ENCODE data around the gene HS3ST5. TPM values are rescaled to one million over a fixed set of nuclear protein-coding genes. Genes with fewer than 3 reads are reported as not detected.
"Not testable (repeated sequence)": the region's sequence is repeated elsewhere in the genome, so short reads cannot be mapped to it uniquely, and the experiment has no call there.

HS3ST5 gene
- polyA plus RNA-seq, 3 donors, result not detected

DNA sequence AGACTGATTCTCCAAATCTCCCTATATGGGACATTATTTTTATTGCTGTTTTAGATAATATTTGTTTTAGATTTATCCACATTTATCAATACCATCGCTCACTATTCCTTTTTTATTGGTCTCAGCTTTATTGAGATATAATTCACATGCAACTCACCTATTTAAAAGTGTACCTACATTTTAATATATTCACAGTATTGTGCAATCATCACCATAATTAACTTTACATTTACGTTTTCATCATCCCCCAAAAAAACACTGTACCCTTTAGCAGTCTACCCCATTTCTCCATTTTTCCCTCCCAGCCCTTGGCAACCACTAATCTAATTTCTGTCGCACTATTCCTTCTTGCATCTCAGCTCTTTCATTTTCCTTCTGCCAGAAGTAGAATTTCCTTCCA, 261.1 kb downstream of the HS3ST5 start:
- Histone ChIP-seq H3K36me3 (replicated peaks in 1 of 2; ENCODE audit: control insufficient read depth in 1 of 2, insufficient read depth in 2 of 2, low read length in 2 of 2) (no peaks in the 10 kb centered on the region), H3K4me3 (replicated peaks in 1 of 3; ENCODE audit: low read depth in 2 of 3, low read length in 3 of 3) (no peak overlapping the region), H4K20me1 (ENCODE audit: insufficient read depth, low read length) (no peaks in the 10 kb centered on the region), H2AFZ (ENCODE audit: insufficient read depth, low read depth, low read length, poor library complexity, severe bottlenecking) (no peak overlapping the region), H3K4me2 (replicated peaks; ENCODE audit: extremely low read depth, low read length, poor library complexity, severe bottlenecking) (no peak overlapping the region), H3K4me1 (ENCODE audit: control insufficient read depth in 1 of 2, insufficient read depth in 2 of 2, low read length in 2 of 2) (no peaks in the 10 kb centered on the region), H3K9me3 (replicated peaks in 1 of 2; ENCODE audit: control insufficient read depth in 1 of 2, insufficient read depth in 1 of 2, low read length in 2 of 2) (no peaks in the 10 kb centered on the region), H3K27me3 (ENCODE audit: control insufficient read depth in 2 of 2, insufficient read depth in 2 of 2, low read length in 2 of 2) (no peaks in the 10 kb centered on the region), H3K79me2 (ENCODE audit: insufficient read depth, low read length) (no peaks in the 10 kb centered on the region), H3K27ac (ENCODE audit: low read depth in 1 of 2, low read length in 2 of 2) (no peak overlapping the region), H3K9ac (ENCODE audit: insufficient read depth, low read length, poor library complexity, severe bottlenecking) (no peak overlapping the region)
- Mint-ChIP-seq H3K27ac (no peak overlapping the region), H3K9me3 (peaks cover 0 to 3% (median 0%) of the 10 kb centered on the region in 7 donors), H3K4me3 (no peak overlapping the region), H3K27me3 (ENCODE audit: low read depth in 3 of 3) (peaks cover 1 to 2% (median 2%) of the 10 kb centered on the region in 3 donors), H3K4me1 (no peaks in the 10 kb centered on the region), H3K36me3 (no peaks in the 10 kb centered on the region)
- TF ChIP-seq, protein P1, sequence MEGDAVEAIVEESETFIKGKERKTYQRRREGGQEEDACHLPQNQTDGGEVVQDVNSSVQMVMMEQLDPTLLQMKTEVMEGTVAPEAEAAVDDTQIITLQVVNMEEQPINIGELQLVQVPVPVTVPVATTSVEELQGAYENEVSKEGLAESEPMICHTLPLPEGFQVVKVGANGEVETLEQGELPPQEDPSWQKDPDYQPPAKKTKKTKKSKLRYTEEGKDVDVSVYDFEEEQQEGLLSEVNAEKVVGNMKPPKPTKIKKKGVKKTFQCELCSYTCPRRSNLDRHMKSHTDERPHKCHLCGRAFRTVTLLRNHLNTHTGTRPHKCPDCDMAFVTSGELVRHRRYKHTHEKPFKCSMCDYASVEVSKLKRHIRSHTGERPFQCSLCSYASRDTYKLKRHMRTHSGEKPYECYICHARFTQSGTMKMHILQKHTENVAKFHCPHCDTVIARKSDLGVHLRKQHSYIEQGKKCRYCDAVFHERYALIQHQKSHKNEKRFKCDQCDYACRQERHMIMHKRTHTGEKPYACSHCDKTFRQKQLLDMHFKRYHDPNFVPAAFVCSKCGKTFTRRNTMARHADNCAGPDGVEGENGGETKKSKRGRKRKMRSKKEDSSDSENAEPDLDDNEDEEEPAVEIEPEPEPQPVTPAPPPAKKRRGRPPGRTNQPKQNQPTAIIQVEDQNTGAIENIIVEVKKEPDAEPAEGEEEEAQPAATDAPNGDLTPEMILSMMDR (IDR thresholded peaks at IDR 0.05), result no peak
- WGBS (ENCODE audit: insufficient coverage), result 83% methylated on average over 3 of the region's 3 CpGs
- DNase-seq, result no peak
- intact Hi-C loops (cut with micrococcal nuclease), result no loop called here

DNA sequence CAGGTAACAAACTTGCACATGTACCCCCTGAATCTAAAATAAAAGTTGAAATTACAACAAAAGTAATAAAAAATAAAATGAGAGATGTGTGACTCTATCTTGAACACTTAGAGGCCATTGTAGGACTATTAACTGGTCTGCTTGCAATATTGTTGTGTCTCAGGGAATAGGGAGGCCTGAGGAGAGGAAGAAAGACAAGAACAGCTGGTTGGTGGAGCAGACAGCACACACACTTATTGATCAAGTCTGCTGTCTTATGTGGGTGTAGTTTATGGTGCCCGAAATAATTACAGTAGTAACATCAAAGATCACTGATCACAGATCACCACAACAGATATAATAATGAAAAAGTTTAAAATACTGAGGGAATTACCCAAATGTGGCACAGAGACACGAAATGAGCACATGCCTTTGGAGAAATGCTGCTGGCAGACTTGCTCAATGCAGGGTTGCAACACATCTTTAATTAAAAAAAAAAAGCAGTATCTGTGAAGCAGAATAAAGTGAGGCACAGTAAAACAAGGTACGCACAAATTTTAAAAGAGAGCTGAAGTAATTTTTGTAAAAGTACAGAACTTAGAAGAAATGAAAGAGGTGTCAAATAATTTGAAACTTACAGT, 261.8 kb downstream of the HS3ST5 start:
- Histone ChIP-seq H3K79me2 (ENCODE audit: insufficient read depth, low read length) (no peaks in the 10 kb centered on the region), H3K4me1 (ENCODE audit: control insufficient read depth in 1 of 2, insufficient read depth in 2 of 2, low read length in 2 of 2) (no peaks in the 10 kb centered on the region), H4K20me1 (ENCODE audit: insufficient read depth, low read length) (no peaks in the 10 kb centered on the region), H3K4me2 (replicated peaks; ENCODE audit: extremely low read depth, low read length, poor library complexity, severe bottlenecking) (no peak overlapping the region), H3K9ac (ENCODE audit: insufficient read depth, low read length, poor library complexity, severe bottlenecking) (no peak overlapping the region), H3K9me3 (replicated peaks in 1 of 2; ENCODE audit: control insufficient read depth in 1 of 2, insufficient read depth in 1 of 2, low read length in 2 of 2) (no peaks in the 10 kb centered on the region), H2AFZ (ENCODE audit: insufficient read depth, low read depth, low read length, poor library complexity, severe bottlenecking) (no peak overlapping the region), H3K4me3 (replicated peaks in 1 of 3; ENCODE audit: low read depth in 2 of 3, low read length in 3 of 3) (no peak overlapping the region), H3K27me3 (ENCODE audit: control insufficient read depth in 2 of 2, insufficient read depth in 2 of 2, low read length in 2 of 2) (no peaks in the 10 kb centered on the region), H3K36me3 (replicated peaks in 1 of 2; ENCODE audit: control insufficient read depth in 1 of 2, insufficient read depth in 2 of 2, low read length in 2 of 2) (no peaks in the 10 kb centered on the region), H3K27ac (ENCODE audit: low read depth in 1 of 2, low read length in 2 of 2) (no peak overlapping the region)
- no peak overlapping the region for H3K27ac Mint-ChIP-seq
- H3K9me3 Mint-ChIP-seq, result peaks cover 0 to 3% (median 0%) of the 10 kb centered on the region in 7 donors
- H3K4me1 Mint-ChIP-seq, result no peaks in the 10 kb centered on the region
- WGBS (ENCODE audit: insufficient coverage), result no CpG with 5 or more reads among the region's 3 CpGs
- H3K27me3 Mint-ChIP-seq (ENCODE audit: low read depth in 3 of 3), result peaks cover 1 to 2% (median 2%) of the 10 kb centered on the region in 3 donors
- DNase-seq, result no peak
- H3K4me3 Mint-ChIP-seq, result no peak overlapping the region
- intact Hi-C loops (cut with micrococcal nuclease), result no loop called here
- H3K36me3 Mint-ChIP-seq, result no peaks in the 10 kb centered on the region
- TF ChIP-seq, protein P1 (IDR thresholded peaks at IDR 0.05), result no peak

DNA sequence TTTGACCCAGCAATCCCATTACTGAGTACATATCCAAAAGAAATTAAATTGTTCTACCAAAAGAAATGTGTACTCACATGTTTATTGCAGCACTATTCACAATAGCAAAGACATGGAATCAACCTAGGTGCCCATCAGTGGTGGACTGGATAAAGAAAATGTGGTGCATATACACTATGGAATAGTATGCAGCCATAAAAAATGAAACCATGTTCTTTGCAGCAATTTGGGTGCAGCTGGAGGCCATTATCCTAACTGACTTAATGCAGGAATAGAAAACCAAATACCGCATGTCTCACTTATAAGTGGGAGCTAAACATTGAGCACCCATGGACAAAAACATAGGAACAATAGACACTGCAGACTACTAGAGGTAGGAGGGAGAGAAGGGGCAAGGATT, 262.4 kb downstream of the HS3ST5 start:
- H3K4me1 ChIP-seq (ENCODE audit: control insufficient read depth in 1 of 2, insufficient read depth in 2 of 2, low read length in 2 of 2); H3K4me3 ChIP-seq (replicated peaks in 1 of 3; ENCODE audit: low read depth in 2 of 3, low read length in 3 of 3); DNase-seq; H3K9ac ChIP-seq (ENCODE audit: insufficient read depth, low read length, poor library complexity, severe bottlenecking); intact Hi-C loops (cut with micrococcal nuclease); H3K27me3 ChIP-seq (ENCODE audit: control insufficient read depth in 2 of 2, insufficient read depth in 2 of 2, low read length in 2 of 2); H3K9me3 Mint-ChIP-seq; H4K20me1 ChIP-seq (ENCODE audit: insufficient read depth, low read length); H3K4me2 ChIP-seq (replicated peaks; ENCODE audit: extremely low read depth, low read length, poor library complexity, severe bottlenecking); H3K79me2 ChIP-seq (ENCODE audit: insufficient read depth, low read length); H3K27ac ChIP-seq (ENCODE audit: low read depth in 1 of 2, low read length in 2 of 2); H3K36me3 Mint-ChIP-seq; H2AFZ ChIP-seq (ENCODE audit: insufficient read depth, low read depth, low read length, poor library complexity, severe bottlenecking); H3K27me3 Mint-ChIP-seq (ENCODE audit: low read depth in 3 of 3); H3K36me3 ChIP-seq (replicated peaks in 1 of 2; ENCODE audit: control insufficient read depth in 1 of 2, insufficient read depth in 2 of 2, low read length in 2 of 2); H3K27ac Mint-ChIP-seq; H3K4me1 Mint-ChIP-seq; H3K4me3 Mint-ChIP-seq; H3K9me3 ChIP-seq (replicated peaks in 1 of 2; ENCODE audit: control insufficient read depth in 1 of 2, insufficient read depth in 1 of 2, low read length in 2 of 2): not testable (repeated sequence)
- no CpG with 5 or more reads among the region's 1 CpG for WGBS (ENCODE audit: insufficient coverage)
